ENCODE measurements around the gene PTH1R. TPM values are rescaled to one million over a fixed set of nuclear protein-coding genes. Genes with fewer than 3 reads are reported as not detected.

Gene PTH1R
- total RNA-seq, 1 experiment from 2014 or later: 1.0 TPM

DNA sequence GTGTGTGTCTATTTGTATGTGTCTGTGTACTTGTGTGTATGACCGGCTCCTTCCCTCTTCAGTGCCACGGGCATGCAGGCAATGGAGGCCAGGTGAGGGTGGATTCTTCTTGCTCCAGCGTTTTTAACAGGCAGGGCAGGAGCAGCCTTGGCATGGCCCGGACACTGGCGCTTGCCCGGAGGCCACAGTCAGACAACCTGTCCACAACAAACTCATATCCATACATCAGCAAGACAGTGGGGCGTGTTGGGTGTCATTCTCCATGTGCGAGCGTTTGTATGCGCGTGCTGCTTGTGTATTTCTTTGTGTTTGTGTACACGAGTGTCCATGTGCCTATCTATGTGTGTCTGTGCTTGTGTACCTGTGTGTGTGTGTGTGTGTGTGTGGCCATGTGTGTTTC is 29.8 kb downstream of the PTH1R start:
- H4K8ac ChIP-seq (replicated peaks; ENCODE audit: insufficient read length, low read depth, low read length): no peak overlapping the region

More for the DNA sequence above, 29.8 kb downstream of the PTH1R start:
- no peak overlapping the region for H3T11ph ChIP-seq (ENCODE audit: low read length)
- no peak overlapping the region for H3K14ac ChIP-seq (ENCODE audit: insufficient read depth, low read length)
- no peak overlapping the region for H3K18ac ChIP-seq (ENCODE audit: insufficient read length, low read depth, low read length)
- Mint-ChIP-seq H3K4me1 (peaks cover 3 to 5% of the 10 kb centered on the region in 2 experiments; a peak in 3 of 4 replicates), H3K4me3 (no peak overlapping the region), H3K36me3 (ENCODE audit: insufficient read depth in 1 of 3, low read depth in 3 of 3) (no peaks in the 10 kb centered on the region), H3K27ac (no peak overlapping the region), H3K9me3 (no peaks in the 10 kb centered on the region), H3K27me3 (ENCODE audit: low read depth) (peaks cover 2% of the 10 kb centered on the region; the same call in 1 of the 2 replicates)
- H2BK20ac ChIP-seq (ENCODE audit: low read depth, low read length, poor library complexity, severe bottlenecking): no peak overlapping the region
- no peak overlapping the region for H3K4me2 ChIP-seq (ENCODE audit: insufficient read depth, insufficient read length, low read length)
- no peak overlapping the region for H2BK120ac ChIP-seq (ENCODE audit: low read depth, low read length, poor library complexity, severe bottlenecking)
- no peak overlapping the region for H3K4ac ChIP-seq (ENCODE audit: low read depth, low read length)
- DNase-seq: no peak
- no peaks in the 10 kb centered on the region for H3K79me2 ChIP-seq (ENCODE audit: insufficient read depth, low read length)
- H2AFZ ChIP-seq (ENCODE audit: low read length): no peak overlapping the region
- H3K23me2 ChIP-seq (ENCODE audit: insufficient read length, low read depth, low read length, poor library complexity, severe bottlenecking): no peaks in the 10 kb centered on the region
- no CpG with 5 or more reads among the region's 12 CpGs for WGBS (ENCODE audit: extremely low coverage, insufficient read length, low lambda C conversion rate)
- H3K79me1 ChIP-seq (ENCODE audit: insufficient read depth, low read depth, low read length, poor library complexity, severe bottlenecking): no peaks in the 10 kb centered on the region
- no peak overlapping the region for H2BK15ac ChIP-seq (ENCODE audit: low read depth, low read length)
- H3K4me1 ChIP-seq (ENCODE audit: insufficient read depth, low read length): no peaks in the 10 kb centered on the region
- no peaks in the 10 kb centered on the region for H4K20me1 ChIP-seq (ENCODE audit: control insufficient read depth, insufficient read depth, insufficient read length)
- no peak overlapping the region for H4K91ac ChIP-seq (ENCODE audit: insufficient read length, low read depth, low read length)
- no peak overlapping the region for H3K27ac ChIP-seq (ENCODE audit: insufficient read length, low read depth, low read length)
- H2AK5ac ChIP-seq (ENCODE audit: insufficient read length, low read length): no peak overlapping the region
- no peak overlapping the region for H4K5ac ChIP-seq (ENCODE audit: insufficient read length, low read depth, low read length)
- H3K56ac ChIP-seq (ENCODE audit: insufficient read length, low read depth, low read length): no peak overlapping the region
- no peak overlapping the region for H3K9ac ChIP-seq (ENCODE audit: extremely low read depth, insufficient read length, low read length)
- H3K23ac ChIP-seq (ENCODE audit: insufficient read length, low read depth, low read length): no peak overlapping the region
- H2BK12ac ChIP-seq (ENCODE audit: insufficient read length, low read depth, low read length): no peak overlapping the region
- TF ChIP-seq, protein P1, sequence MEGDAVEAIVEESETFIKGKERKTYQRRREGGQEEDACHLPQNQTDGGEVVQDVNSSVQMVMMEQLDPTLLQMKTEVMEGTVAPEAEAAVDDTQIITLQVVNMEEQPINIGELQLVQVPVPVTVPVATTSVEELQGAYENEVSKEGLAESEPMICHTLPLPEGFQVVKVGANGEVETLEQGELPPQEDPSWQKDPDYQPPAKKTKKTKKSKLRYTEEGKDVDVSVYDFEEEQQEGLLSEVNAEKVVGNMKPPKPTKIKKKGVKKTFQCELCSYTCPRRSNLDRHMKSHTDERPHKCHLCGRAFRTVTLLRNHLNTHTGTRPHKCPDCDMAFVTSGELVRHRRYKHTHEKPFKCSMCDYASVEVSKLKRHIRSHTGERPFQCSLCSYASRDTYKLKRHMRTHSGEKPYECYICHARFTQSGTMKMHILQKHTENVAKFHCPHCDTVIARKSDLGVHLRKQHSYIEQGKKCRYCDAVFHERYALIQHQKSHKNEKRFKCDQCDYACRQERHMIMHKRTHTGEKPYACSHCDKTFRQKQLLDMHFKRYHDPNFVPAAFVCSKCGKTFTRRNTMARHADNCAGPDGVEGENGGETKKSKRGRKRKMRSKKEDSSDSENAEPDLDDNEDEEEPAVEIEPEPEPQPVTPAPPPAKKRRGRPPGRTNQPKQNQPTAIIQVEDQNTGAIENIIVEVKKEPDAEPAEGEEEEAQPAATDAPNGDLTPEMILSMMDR (conservative IDR thresholded peaks at IDR 0.05): no peak
- no peaks in the 10 kb centered on the region for H3K9me3 ChIP-seq (ENCODE audit: control insufficient read depth, low read depth, low read length)
- H3K27me3 ChIP-seq (ENCODE audit: insufficient read depth, low read length): no peaks in the 10 kb centered on the region; the same call in 1 of the 2 replicates
- H2BK5ac ChIP-seq (ENCODE audit: insufficient read length, low read length): no peak overlapping the region

Data from H9 (cell line).